ENCODE results near the gene GPR55.
A peak's percentile ranks its signal among the peaks of the same experiment; 100 is the strongest.

GPR55 gene

DNA sequence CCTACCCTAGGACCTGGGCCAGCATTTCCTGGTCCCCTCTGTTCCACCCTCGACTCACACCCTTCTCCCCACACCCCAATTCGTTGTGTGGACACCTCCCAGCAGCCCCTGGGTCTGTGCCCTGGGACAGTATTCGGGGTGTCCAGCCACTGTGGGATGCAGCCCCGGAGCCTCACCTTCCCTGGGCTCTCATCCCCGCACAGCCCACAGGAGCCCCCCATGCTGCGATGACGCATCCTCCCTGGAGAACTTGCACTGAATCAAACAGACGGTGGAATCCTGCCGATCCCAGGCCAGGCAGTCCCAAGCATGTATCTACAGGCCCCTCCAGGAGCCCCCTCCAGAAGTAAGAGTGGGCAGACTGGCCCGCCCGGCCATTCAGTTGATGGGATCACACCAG lies 50.6 kb downstream of the GPR55 start:
- DNase-seq (ENCODE audit: low read depth) = no peak
- H3K4me3 ChIP-seq (ENCODE audit: low read depth, low read length) = peak overlapping the region; percentile 24

DNA sequence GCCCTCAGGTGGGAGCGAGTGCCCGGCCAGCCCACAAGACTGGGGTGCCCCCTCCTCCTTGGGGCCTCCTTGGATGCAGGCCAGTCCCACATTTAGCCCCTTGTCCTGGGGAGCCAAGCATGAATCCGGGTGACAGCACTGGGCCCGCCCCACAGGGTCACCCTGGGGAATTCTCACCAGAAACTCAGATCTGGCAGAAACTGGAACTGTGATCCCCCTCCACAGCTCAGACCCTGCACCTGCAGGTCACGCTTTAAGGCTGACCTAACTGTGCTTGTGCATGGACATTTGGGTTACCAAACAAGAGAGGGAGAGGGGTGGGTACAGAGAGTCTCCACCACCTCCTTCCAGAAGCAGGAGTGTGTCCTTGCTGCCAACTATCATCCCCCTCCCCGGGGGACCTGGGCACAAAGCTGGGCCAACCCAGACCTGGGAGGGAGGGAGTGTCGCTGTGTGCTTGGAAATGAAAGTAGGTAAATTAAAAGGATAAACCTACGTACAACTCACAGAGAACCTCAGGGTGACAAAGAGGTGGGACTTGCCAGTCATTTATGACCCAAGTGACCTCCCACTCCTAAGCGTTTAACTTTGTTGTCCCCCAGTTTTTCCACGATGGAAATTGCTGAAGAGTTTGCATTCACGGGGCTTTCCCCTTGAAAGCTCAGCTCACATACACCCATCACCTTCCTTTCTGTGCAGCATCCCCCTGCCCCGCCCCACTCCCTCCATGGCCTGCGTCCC lies 51.2 kb downstream of the GPR55 start:
- peak overlapping the region; percentile 40 for H3K4me3 ChIP-seq (ENCODE audit: low read depth, low read length)
- DNase-seq (ENCODE audit: low read depth) = peak; percentile 76
- TF ChIP-seq, protein P1, sequence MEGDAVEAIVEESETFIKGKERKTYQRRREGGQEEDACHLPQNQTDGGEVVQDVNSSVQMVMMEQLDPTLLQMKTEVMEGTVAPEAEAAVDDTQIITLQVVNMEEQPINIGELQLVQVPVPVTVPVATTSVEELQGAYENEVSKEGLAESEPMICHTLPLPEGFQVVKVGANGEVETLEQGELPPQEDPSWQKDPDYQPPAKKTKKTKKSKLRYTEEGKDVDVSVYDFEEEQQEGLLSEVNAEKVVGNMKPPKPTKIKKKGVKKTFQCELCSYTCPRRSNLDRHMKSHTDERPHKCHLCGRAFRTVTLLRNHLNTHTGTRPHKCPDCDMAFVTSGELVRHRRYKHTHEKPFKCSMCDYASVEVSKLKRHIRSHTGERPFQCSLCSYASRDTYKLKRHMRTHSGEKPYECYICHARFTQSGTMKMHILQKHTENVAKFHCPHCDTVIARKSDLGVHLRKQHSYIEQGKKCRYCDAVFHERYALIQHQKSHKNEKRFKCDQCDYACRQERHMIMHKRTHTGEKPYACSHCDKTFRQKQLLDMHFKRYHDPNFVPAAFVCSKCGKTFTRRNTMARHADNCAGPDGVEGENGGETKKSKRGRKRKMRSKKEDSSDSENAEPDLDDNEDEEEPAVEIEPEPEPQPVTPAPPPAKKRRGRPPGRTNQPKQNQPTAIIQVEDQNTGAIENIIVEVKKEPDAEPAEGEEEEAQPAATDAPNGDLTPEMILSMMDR (IDR thresholded peaks at IDR 0.05; ENCODE audit: low read depth, low read length, missing control alignments) = no peak

More for the DNA sequence above, 50.6 kb downstream of the GPR55 start:
- TF ChIP-seq, protein P1 (IDR thresholded peaks at IDR 0.05; ENCODE audit: low read depth, low read length, missing control alignments) = no peak

DNA sequence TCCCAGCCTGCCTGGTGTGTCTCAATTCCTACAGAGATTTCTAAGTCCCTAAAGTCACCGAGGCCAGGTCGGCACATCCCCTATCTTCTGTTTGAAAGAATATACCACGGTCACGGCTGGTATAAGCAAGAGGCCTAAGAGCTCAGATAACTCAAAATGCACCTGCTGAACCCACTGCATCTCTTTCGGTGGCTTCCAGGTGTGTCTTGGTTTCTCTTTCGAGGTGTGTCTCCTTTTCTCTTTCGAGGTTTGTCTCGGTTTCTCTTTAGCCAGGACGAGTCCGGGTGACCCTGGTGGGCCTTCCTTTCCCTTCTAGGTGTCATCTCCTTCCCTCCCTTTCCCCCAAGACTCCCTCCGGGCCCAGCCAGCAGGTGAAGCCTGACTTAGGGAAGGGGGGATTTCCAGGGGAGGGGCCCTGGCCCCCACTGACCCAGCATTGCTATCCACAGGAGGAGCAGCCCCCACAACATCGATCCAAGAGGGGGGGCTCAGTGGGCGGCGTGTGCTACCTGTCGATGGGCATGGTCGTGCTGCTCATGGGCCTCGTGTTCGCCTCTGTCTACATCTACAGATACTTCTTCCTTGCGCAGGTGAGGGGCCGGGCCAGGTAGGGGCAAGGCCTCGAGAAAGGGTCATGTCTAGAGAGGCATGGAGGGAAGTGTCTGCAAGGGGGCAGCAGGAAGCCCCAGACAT lies 51.9 kb downstream of the GPR55 start:
- peak; percentile 91 for DNase-seq (ENCODE audit: low read depth)
- peak overlapping the region; percentile 40 for H3K4me3 ChIP-seq (ENCODE audit: low read depth, low read length)
- TF ChIP-seq, protein P1 (IDR thresholded peaks at IDR 0.05; ENCODE audit: low read depth, low read length, missing control alignments) = no peak

GRCh38 chr2:230872151-230872967 lies 52.7 kb downstream of the GPR55 start:
- peak overlapping the region; percentile 23 for H3K4me3 ChIP-seq (ENCODE audit: low read depth, low read length)
- no peak for DNase-seq (ENCODE audit: low read depth)
- TF ChIP-seq, protein P1 (IDR thresholded peaks at IDR 0.05; ENCODE audit: low read depth, low read length, missing control alignments) = no peak

- DNase-seq (ENCODE audit: low read depth) = no peak
- no peak overlapping the region; the same call in 1 of the 2 replicates for H3K4me3 ChIP-seq (ENCODE audit: low read depth, low read length)
These were observed 53.5 kb downstream of the GPR55 start for GRCh38 chr2:230871361-230872150.

More at GRCh38 chr2:230871361-230872150, 53.5 kb downstream of the GPR55 start:
- TF ChIP-seq, protein P1 (IDR thresholded peaks at IDR 0.05; ENCODE audit: low read depth, low read length, missing control alignments) = no peak

Measured in GM12864 (cell line).